Measurements from ENCODE around the gene EFNB2. TPM values are rescaled to one million over a fixed set of nuclear protein-coding genes. Genes with fewer than 3 reads are reported as not detected.

EFNB2 gene
- total and polyA plus RNA-seq, 12 donors, result 5.2 to 21.4 (median 12.6) TPM

DNA sequence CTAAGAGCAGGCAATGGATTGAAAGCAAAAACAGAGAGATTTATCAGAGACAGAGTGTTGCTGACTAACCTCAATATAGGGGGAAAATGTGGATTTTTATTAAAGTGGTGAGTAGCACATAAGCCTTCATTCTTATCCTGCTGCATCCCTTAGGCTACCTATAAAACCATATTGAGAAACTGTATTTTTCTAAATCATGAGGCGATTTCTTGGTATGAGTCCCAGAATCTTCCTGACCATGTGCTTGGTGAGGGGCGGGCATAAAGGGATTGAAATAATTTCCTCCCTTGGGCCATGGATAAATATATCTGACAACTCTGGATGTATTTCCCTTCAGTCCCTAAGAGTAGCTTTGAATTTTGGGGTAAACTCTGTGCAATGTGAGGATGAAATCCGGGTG, 72.8 kb downstream of the EFNB2 start:
- Histone ChIP-seq H3K36me3 (replicated peaks in 1 of 2) (no peaks in the 10 kb centered on the region), H3K4me3 (no peak overlapping the region), H3K27ac (no peak overlapping the region), H3K27me3 (no peaks in the 10 kb centered on the region), H3K9me3 (replicated peaks in 1 of 3) (no peaks in the 10 kb centered on the region), H3K4me1 (replicated peaks in 1 of 2) (no peaks in the 10 kb centered on the region)
- intact Hi-C loops (cut with DNase I), result no loop called here
- no peak for DNase-seq
- TF ChIP-seq POLR2A (IDR thresholded peaks at IDR 0.05), result no peak
- TF ChIP-seq, protein P1, sequence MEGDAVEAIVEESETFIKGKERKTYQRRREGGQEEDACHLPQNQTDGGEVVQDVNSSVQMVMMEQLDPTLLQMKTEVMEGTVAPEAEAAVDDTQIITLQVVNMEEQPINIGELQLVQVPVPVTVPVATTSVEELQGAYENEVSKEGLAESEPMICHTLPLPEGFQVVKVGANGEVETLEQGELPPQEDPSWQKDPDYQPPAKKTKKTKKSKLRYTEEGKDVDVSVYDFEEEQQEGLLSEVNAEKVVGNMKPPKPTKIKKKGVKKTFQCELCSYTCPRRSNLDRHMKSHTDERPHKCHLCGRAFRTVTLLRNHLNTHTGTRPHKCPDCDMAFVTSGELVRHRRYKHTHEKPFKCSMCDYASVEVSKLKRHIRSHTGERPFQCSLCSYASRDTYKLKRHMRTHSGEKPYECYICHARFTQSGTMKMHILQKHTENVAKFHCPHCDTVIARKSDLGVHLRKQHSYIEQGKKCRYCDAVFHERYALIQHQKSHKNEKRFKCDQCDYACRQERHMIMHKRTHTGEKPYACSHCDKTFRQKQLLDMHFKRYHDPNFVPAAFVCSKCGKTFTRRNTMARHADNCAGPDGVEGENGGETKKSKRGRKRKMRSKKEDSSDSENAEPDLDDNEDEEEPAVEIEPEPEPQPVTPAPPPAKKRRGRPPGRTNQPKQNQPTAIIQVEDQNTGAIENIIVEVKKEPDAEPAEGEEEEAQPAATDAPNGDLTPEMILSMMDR (IDR thresholded peaks at IDR 0.05), result no peak
- WGBS, 4 donors, result 81 to 90% (median 89%) methylated on average over 3 of the region's 3 CpGs

DNA sequence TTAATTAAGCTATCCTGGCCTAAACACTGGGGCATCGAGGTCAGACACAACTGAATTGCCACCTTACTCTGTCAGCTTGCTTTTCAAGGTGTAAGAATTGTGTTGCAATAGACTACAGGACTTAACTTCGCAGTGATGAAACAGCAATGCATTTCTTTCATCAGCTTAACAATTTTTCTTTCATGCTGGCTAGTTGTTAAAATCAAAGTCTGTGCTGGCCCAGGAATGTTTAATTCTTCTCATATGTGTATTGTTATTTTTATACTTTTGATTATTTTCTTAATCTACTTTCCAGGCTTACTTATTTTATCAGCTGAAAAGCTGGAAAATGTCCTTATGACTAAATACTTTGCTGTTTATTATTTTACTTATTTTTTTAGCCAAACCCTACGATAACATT, 79.7 kb downstream of the EFNB2 start:
- H3K4me3 ChIP-seq, result no peak overlapping the region
- WGBS, 4 donors, result 43 to 76% (median 65%) methylated on average over 3 of the region's 3 CpGs
- DNase-seq, result no peak
- no peak for TF ChIP-seq POLR2A (IDR thresholded peaks at IDR 0.05)
- TF ChIP-seq, protein P1 (IDR thresholded peaks at IDR 0.05), result no peak
- H3K27me3 ChIP-seq, result no peaks in the 10 kb centered on the region
- intact Hi-C loops (cut with DNase I), result no loop called here
- no peaks in the 10 kb centered on the region for H3K4me1 ChIP-seq (replicated peaks in 1 of 2)
- H3K36me3 ChIP-seq (replicated peaks in 1 of 2), result no peaks in the 10 kb centered on the region
- H3K27ac ChIP-seq, result no peak overlapping the region
- H3K9me3 ChIP-seq (replicated peaks in 1 of 3), result no peaks in the 10 kb centered on the region

DNA sequence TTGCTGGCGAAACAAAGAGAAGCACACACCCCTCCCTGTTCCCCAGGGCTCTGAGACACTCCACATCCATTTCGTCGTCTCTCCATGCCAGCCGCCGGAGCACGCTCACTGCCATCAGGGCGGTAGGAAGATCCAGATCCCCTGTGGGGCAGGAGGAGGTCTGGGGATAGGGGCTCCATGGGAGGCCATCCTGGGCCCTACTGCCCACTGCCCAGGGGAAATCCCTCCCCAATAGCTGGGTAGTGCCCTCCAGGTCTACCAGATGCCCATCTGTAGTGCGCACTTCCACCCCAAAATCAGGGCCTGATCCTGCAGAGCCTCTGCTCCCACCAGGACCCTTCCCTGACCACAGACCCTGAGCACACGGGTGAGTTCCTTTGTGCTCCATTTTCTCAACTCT, 80.3 kb downstream of the EFNB2 start:
- H3K27me3 ChIP-seq, result no peaks in the 10 kb centered on the region
- H3K9me3 ChIP-seq (replicated peaks in 1 of 3), result no peaks in the 10 kb centered on the region
- H3K27ac ChIP-seq, result no peak overlapping the region
- no peak overlapping the region for H3K4me3 ChIP-seq
- H3K4me1 ChIP-seq (replicated peaks in 1 of 2), result no peaks in the 10 kb centered on the region
- 89 to 92% (median 91%) methylated on average over 7 to 9 of the region's 9 CpGs for WGBS, 4 donors
- TF ChIP-seq POLR2A (IDR thresholded peaks at IDR 0.05), result no peak
- TF ChIP-seq, protein P1 (IDR thresholded peaks at IDR 0.05), result no peak
- DNase-seq, result no peak
- no peaks in the 10 kb centered on the region for H3K36me3 ChIP-seq (replicated peaks in 1 of 2)
- intact Hi-C loops (cut with DNase I), result no loop called here

DNA sequence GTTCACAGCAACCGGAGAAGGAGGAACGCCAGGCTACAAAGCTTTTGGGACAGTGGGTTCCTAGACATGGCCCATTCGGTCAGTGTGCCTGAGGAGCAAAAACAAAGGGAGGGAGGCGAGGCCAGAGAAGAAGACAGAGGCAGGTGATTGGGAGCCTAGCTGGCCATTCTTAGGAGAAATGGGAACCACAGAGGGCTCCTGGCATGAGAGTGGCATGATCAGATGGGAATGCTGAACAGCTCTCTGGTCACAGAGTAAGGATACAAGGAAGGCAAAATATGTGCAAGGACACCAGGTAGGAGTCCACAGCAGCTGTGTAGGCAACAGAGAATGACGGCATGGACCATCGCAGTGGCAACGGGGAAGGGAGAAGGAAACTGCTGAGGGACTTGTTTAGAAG, 82.4 kb downstream of the EFNB2 start:
- intact Hi-C loops (cut with DNase I), result no loop called here
- Histone ChIP-seq H3K27ac (no peak overlapping the region), H3K4me3 (no peak overlapping the region), H3K4me1 (replicated peaks in 1 of 2) (no peaks in the 10 kb centered on the region), H3K9me3 (replicated peaks in 1 of 3) (no peaks in the 10 kb centered on the region), H3K27me3 (peaks cover 3% of the 10 kb centered on the region), H3K36me3 (replicated peaks in 1 of 2) (no peaks in the 10 kb centered on the region)
- WGBS, 4 donors, result 75 to 87% (median 85%) methylated on average over 7 of the region's 7 CpGs
- no peak for DNase-seq
- TF ChIP-seq, protein P1 (IDR thresholded peaks at IDR 0.05), result no peak
- no peak for TF ChIP-seq POLR2A (IDR thresholded peaks at IDR 0.05)

All from adrenal gland (tissue), 12 donors.